Left renal pelvis (tissue), 4 donors: ENCODE measurements around the gene HOXB5. TPM values are rescaled to one million over a fixed set of nuclear protein-coding genes. Genes with fewer than 3 reads are reported as not detected.

ENCODE experiments used
- DNase-seq, 4 donors: peaks; one replicate each; pipeline ENCODE4 v3.0.0-alpha.2; 2013; ENCODE audit warnings: low read depth in 4 of 4, low spot score in 3 of 4
- polyA plus RNA-seq, 4 donors: library from polyadenylated mRNA; unstranded; fragments of 120-200 nt; gene quantifications; one replicate each; pipeline ENCODE4 v1.2.1, GENCODE V29; 2013; ENCODE audit not compliant: insufficient read length in 4 of 4

The HOXB5 gene
- polyA plus RNA-seq, 4 donors = 13.7 to 51.2 (median 30.4) TPM

GRCh38 chr17:48630009-48630924 is 36.7 kb upstream of the HOXB5 start:
- no peak for DNase-seq

- DNase-seq = no peak
Observed at GRCh38 chr17:48629411-48629759, 35.8 kb upstream of the HOXB5 start.

- no peak for DNase-seq
Observed at GRCh38 chr17:48628649-48629410, 35.3 kb upstream of the HOXB5 start.

- no peak for DNase-seq
Observed at GRCh38 chr17:48627623-48628521, 34.3 kb upstream of the HOXB5 start.

GRCh38 chr17:48627118-48627597 is 33.6 kb upstream of the HOXB5 start:
- DNase-seq = no peak

GRCh38 chr17:48626245-48627117 is 32.9 kb upstream of the HOXB5 start, which contains the start of gene HOXB9:
Gene HOXB9 (minus strand): TSS chr17:48626358. CDS start chr17:48626269, 89 bp downstream.
- DNase-seq = peak in 1 of 4 donors; percentile 53

- DNase-seq = peak in 1 of 4 donors; percentile 23
Observed at GRCh38 chr17:48625495-48626244, 32.1 kb upstream of the HOXB5 start.

- DNase-seq = no peak
Observed at GRCh38 chr17:48624544-48625494, 31.2 kb upstream of the HOXB5 start.

- no peak for DNase-seq
Observed at GRCh38 chr17:48624118-48624517, 30.5 kb upstream of the HOXB5 start.

GRCh38 chr17:48623583-48623982 is 30.0 kb upstream of the HOXB5 start:
- no peak for DNase-seq

GRCh38 chr17:48622857-48623256 is 29.3 kb upstream of the HOXB5 start:
- DNase-seq = no peak

GRCh38 chr17:48621410-48622392 is 28.1 kb upstream of the HOXB5 start:
- no peak for DNase-seq

- DNase-seq = no peak
Observed at GRCh38 chr17:48620461-48621139, 27.0 kb upstream of the HOXB5 start.

GRCh38 chr17:48619826-48620449 is 26.4 kb upstream of the HOXB5 start:
- DNase-seq = no peak

GRCh38 chr17:48618256-48618896 is 24.8 kb upstream of the HOXB5 start:
- peak in 3 of 4 donors; percentile 78 to 88 (median 87) for DNase-seq
